Activated T-cell treated with anti-CD3 and anti-CD28 coated beads, Interleukin-2, amount 50 U/mL, for 72 hours (primary cell): ENCODE data around the gene ZNF582. TPM values are rescaled to one million over a fixed set of nuclear protein-coding genes. Genes with fewer than 3 reads are reported as not detected.
A peak's percentile ranks its signal among the peaks of the same experiment; 100 is the strongest.

Experiments
- ATAC-seq, 2 donors: fragments of 150-1000 bp; cut with Tn5 transposase; replicated peaks in 1 of 2; 2 replicates each; pipeline ENCODE4 v1.10.0; 2021; ENCODE audit warnings: moderate library complexity in 2 of 2, mild to moderate bottlenecking in 1 of 2
- DNase-seq, 2 donors: peaks; one replicate each; pipeline ENCODE4 v3.0.0; 2021 to 2022; ENCODE audit warnings: mixed read lengths in 1 of 2
- H3K27ac Mint-ChIP-seq: one replicate; pipeline ENCODE4 v1.8.0; 2022; ENCODE audit warnings: mild to moderate bottlenecking, moderate library complexity, mixed read lengths
- H3K27me3 Mint-ChIP-seq: one replicate; pipeline ENCODE4 v1.8.0; 2022; ENCODE audit warnings: low read depth, mixed read lengths
- H3K36me3 Mint-ChIP-seq, 2 donors: one replicate each; pipeline ENCODE4 v1.8.0; 2022; ENCODE audit warnings: mixed read lengths in 2 of 2, mild to moderate bottlenecking in 1 of 2; ENCODE audit not compliant: insufficient read depth in 2 of 2
- H3K4me1 Mint-ChIP-seq: one replicate; pipeline ENCODE4 v1.8.0; 2022; ENCODE audit warnings: low read depth, mixed read lengths
- H3K4me3 Mint-ChIP-seq, 2 donors: one replicate each; pipeline ENCODE4 v1.8.0; 2022; ENCODE audit warnings: mild to moderate bottlenecking in 2 of 2, mixed read lengths in 2 of 2, moderate library complexity in 2 of 2
- H3K9me3 Mint-ChIP-seq, 2 donors: one replicate each; pipeline ENCODE4 v1.8.0; 2022; ENCODE audit warnings: mixed read lengths in 2 of 2
- total RNA-seq, 2 donors: library from RNA; stranded (reverse); gene quantifications; one replicate each; pipeline ENCODE4 v1.2.3, GENCODE V29; 2022

ZNF582 gene
- total RNA-seq, result 1 to 10 TPM; 2.5 to 3.7 TPM

DNA sequence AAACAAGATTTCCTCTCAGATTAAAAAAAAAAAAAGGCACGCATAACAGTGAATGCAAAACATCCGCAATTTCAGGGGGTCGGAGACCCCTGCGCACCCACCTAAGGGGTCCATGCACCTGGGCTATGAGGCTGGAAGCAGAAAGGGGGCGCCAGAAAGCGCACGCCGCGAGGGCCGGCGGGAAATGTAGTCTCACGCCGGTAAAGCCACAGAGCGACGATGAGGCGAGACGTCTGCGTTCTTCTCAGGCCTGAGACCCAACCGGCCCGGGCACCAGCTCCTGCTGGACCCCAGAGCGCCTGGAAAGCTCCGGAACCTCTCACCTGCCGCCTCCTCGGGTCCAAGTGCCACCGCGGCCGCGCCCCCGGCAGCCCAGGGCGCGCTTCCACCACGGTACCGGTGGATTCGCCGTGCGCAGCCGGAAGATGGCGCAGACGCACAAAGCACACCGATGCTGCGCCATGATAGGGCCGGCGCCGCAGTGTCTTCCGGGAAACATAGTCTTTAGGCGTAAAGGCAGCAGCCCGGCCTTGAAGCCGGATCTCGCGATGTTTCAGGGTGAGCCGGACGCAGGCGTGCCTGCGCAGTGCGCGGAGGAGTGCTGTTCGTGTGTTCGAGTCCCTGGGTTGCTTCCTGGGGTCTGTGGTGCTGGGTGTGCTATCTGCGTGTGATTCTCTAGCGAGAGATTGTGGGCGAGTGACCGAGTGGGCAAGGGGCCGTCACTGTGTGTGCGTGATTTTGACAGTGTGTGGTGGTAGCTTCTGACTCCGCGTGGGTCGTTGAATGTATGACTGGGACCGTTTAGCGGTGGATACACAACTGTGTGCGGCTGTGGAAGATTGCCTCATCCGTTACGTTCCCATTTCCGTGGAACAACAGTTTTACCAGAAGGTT lies at the start of gene ZNF582:
Gene ZNF582 (minus strand): TSS at position 416 of the 894 bp plus-strand sequence. CDS start 1,782 bp downstream, outside the sequence.
- no peaks in the 10 kb centered on the region for H3K27me3 Mint-ChIP-seq
- ATAC-seq (peak; percentile 97 to 98), DNase-seq (peak; percentile 91 to 94)
- peaks cover 46 to 62% of the 10 kb centered on the region in 2 donors for H3K36me3 Mint-ChIP-seq
- peaks cover 25% of the 10 kb centered on the region for H3K4me1 Mint-ChIP-seq
- peaks cover 23% of the 10 kb centered on the region in 2 donors for H3K9me3 Mint-ChIP-seq
- peak within 1 kb of the TSS; percentile 92 to 98 for H3K4me3 Mint-ChIP-seq
- peak within 1 kb of the TSS; percentile 96 for H3K27ac Mint-ChIP-seq

- no peak overlapping the region for H3K4me3 Mint-ChIP-seq
- ATAC-seq, result no peak
- H3K27ac Mint-ChIP-seq, result no peak overlapping the region
- peaks cover 20 to 38% of the 10 kb centered on the region in 2 donors for H3K9me3 Mint-ChIP-seq
- no peaks in the 10 kb centered on the region for H3K27me3 Mint-ChIP-seq
- no peak for DNase-seq
- peaks cover 24 to 43% of the 10 kb centered on the region in 2 donors for H3K36me3 Mint-ChIP-seq
- no peaks in the 10 kb centered on the region for H3K4me1 Mint-ChIP-seq
These were observed 48.0 kb upstream of the ZNF582 start for GRCh38 chr19:56441206-56441792.

DNA sequence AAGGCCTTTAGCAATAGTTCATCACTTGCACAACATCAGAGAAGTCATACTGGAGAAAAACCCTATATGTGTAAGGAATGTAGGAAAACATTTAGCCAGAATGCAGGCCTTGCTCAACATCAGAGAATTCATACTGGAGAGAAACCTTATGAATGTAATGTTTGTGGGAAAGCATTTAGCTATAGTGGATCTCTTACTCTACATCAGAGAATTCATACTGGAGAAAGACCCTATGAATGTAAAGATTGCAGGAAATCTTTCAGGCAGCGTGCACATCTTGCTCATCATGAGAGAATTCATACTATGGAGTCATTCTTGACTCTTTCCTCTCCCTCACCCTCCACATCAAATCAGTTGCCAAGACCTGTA lies 30.6 kb upstream of the ZNF582 start:
- DNase-seq, result no peak
- no peak for ATAC-seq
- Mint-ChIP-seq H3K4me3 (no peak overlapping the region), H3K36me3 (peaks cover 36 to 73% of the 10 kb centered on the region in 2 donors), H3K27me3 (no peaks in the 10 kb centered on the region), H3K9me3 (peaks cover 30 to 39% of the 10 kb centered on the region in 2 donors), H3K27ac (no peak overlapping the region), H3K4me1 (no peaks in the 10 kb centered on the region)

- no peak overlapping the region for H3K4me3 Mint-ChIP-seq
- no peaks in the 10 kb centered on the region for H3K4me1 Mint-ChIP-seq
- no peaks in the 10 kb centered on the region for H3K27me3 Mint-ChIP-seq
- DNase-seq, result no peak
- no peak for ATAC-seq
- H3K27ac Mint-ChIP-seq, result no peak overlapping the region
- H3K36me3 Mint-ChIP-seq, result peaks cover 34 to 79% of the 10 kb centered on the region in 2 donors
- H3K9me3 Mint-ChIP-seq, result peaks cover 30 to 39% of the 10 kb centered on the region in 2 donors
These were observed 30.1 kb upstream of the ZNF582 start for GRCh38 chr19:56423276-56423984.

GRCh38 chr19:56405062-56405461 lies 11.7 kb upstream of the ZNF582 start:
- ATAC-seq, result peak in 1 of 2 donors; percentile 19
- H3K27ac Mint-ChIP-seq, result peak overlapping the region; percentile 14
- H3K4me1 Mint-ChIP-seq, result peaks cover 31% of the 10 kb centered on the region
- peaks cover 49 to 82% of the 10 kb centered on the region in 2 donors for H3K36me3 Mint-ChIP-seq
- no peaks in the 10 kb centered on the region for H3K27me3 Mint-ChIP-seq
- H3K9me3 Mint-ChIP-seq, result peaks cover 41% of the 10 kb centered on the region in 2 donors
- peak overlapping the region; percentile 76 to 81 for H3K4me3 Mint-ChIP-seq
- peak; percentile 21 to 22 for DNase-seq

DNA sequence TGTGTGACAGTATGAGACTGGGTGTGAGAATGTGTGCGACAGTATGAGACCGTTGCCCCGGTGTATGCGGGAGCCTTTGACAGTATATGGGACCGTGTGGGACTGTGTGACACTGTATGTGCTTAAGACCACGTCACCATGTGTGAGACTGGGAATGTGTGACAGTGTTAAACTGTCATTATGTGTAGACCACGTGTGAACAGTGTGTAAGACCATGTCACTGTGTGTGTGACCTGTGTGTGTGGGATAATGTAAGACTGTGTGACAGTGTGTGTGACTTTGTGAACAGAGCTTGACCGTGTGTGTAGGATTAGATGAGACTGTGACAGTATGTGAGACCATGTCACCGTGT lies 11.3 kb upstream of the ZNF582 start:
- Mint-ChIP-seq H3K4me3 (peak overlapping the region; percentile 76 to 81), H3K4me1 (peaks cover 31% of the 10 kb centered on the region), H3K27me3 (no peaks in the 10 kb centered on the region), H3K36me3 (peaks cover 47 to 80% of the 10 kb centered on the region in 2 donors), H3K9me3 (peaks cover 38 to 40% of the 10 kb centered on the region in 2 donors), H3K27ac (peak overlapping the region; percentile 14)
- peak in 1 of 2 donors; percentile 1 for DNase-seq
- peak; percentile 0 to 9 for ATAC-seq

DNA sequence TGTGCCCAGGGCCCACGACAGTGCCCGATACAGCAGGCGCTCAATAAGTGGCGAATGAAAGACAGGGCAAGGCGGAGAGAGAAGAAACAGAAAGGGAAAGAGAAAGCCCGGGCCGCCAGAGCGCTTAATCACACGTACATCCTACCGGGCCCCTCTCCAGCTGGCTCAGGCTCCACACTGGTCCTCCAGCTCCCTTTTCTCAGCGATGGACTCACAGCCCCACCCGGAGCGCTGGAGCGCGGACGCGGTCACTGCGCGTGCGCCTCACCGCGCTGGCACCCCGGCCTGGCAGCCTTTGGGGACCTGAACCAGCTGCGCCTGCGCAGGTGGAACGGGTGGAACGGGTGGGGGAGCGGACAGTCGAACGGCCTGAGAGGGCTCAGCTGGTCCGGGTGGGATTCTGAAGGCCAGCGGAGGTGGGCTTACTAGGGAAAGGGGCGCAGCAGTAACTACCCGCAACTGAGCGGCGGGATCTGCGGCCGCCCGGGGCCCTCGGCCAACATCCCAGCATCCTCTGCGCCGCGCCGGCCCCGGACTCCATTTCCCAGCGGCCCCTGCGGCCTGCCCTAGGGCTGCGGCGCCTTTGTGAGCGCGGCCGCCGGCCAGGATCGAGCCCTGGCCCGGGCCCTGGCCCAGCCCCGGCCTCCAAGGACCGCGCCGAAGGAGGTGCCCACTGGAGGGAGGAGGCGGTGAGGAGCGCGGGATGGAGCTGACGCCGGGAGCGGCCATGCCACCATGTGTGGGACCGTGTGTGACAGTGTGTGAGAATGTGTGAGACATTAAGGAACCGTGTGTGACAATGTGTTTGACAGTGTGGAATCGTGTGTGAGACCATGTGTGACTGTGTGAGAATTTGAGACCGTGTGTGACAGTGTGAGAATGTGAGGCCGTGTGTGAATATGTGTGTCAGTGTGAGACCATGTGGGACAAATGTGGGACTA lies 10.7 kb upstream of the ZNF582 start, which contains the start of gene ZNF583:
Gene ZNF583 (plus strand): TSS at position 569 of the 941 bp plus-strand sequence. CDS start 2,783 bp downstream, outside the sequence.
- peak within 1 kb of the TSS; percentile 99 for H3K27ac Mint-ChIP-seq
- ATAC-seq, result peak; percentile 88
- peaks cover 49 to 82% of the 10 kb centered on the region in 2 donors for H3K36me3 Mint-ChIP-seq
- peaks cover 39 to 42% of the 10 kb centered on the region in 2 donors for H3K9me3 Mint-ChIP-seq
- H3K27me3 Mint-ChIP-seq, result no peaks in the 10 kb centered on the region
- DNase-seq, result peak; percentile 92 to 93
- H3K4me3 Mint-ChIP-seq, result peak within 1 kb of the TSS; percentile 76 to 81
- H3K4me1 Mint-ChIP-seq, result peaks cover 31% of the 10 kb centered on the region

DNA sequence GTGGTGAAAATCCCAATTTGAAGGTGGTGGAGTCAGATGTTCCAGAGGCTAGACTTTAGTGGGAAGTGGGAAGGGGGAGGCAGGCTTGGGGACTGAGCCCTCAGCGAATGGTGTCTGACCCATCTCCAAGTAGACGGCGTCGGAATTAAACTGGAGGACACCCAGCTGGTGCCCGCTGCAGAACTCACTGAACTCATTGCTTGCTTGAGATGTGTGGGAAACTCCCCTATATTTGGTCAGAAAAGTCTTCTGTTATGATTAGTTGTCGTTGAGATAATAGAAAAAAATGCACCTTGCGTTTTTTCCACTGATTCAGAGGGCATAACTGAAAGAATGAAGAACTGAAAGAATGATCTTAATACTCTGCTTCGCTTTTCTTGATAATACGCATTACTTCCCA lies 9.9 kb upstream of the ZNF582 start:
- Mint-ChIP-seq H3K27me3 (no peaks in the 10 kb centered on the region), H3K4me3 (peak overlapping the region; percentile 76 to 81), H3K9me3 (peaks cover 35 to 38% of the 10 kb centered on the region in 2 donors), H3K4me1 (peaks cover 31% of the 10 kb centered on the region), H3K27ac (peak overlapping the region; percentile 99), H3K36me3 (peaks cover 46 to 81% of the 10 kb centered on the region in 2 donors)
- peak; percentile 10 to 29 for DNase-seq
- peak; percentile 10 to 34 for ATAC-seq

DNA sequence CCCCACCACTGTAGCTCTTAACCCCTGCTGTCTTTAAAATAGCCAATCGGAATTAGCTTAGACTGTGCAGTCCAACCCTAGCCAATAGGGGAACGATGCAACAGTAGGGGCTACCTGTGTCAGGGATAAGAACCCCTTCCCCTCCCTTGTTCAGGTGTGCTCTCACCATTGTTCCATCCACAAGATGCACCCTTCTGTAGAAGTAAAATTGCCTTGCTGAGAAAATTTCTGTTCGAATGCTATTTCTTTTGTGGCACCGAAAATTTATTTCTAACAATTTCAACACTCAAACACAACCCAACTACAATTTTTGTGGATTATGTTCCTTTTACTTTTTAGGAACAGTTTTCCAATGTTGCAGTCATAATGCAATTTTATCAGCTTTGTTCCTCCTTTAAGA lies 7.2 kb upstream of the ZNF582 start:
- no peak for DNase-seq
- H3K27ac Mint-ChIP-seq, result no peak overlapping the region
- H3K4me3 Mint-ChIP-seq, result no peak overlapping the region
- peaks cover 44 to 70% of the 10 kb centered on the region in 2 donors for H3K36me3 Mint-ChIP-seq
- no peak for ATAC-seq
- peaks cover 30% of the 10 kb centered on the region for H3K4me1 Mint-ChIP-seq
- H3K9me3 Mint-ChIP-seq, result peaks cover 30 to 40% of the 10 kb centered on the region in 2 donors
- no peaks in the 10 kb centered on the region for H3K27me3 Mint-ChIP-seq

DNA sequence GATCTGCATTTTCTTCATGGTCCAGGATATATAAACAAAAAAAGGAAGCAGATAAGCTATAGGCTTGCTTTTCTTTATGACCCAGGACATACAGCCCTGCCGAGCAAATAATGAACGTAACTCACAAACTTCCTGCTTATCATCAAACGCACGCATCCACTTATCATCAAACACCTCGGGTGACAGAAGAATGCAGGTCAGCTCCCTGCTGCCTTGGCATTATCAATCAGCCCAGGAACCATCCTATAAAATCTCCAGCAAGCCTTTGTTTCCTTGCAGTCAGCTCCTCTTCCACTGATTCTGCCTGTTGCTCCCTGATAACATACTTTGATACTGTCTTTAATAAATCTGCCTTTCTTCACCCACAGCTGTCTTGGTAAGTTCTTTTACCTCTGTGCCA lies 5.5 kb upstream of the ZNF582 start:
- H3K4me3 Mint-ChIP-seq, result no peak overlapping the region
- H3K9me3 Mint-ChIP-seq, result peaks cover 24 to 29% of the 10 kb centered on the region in 2 donors
- H3K36me3 Mint-ChIP-seq, result peaks cover 41 to 73% of the 10 kb centered on the region in 2 donors
- no peak for ATAC-seq
- no peaks in the 10 kb centered on the region for H3K27me3 Mint-ChIP-seq
- H3K4me1 Mint-ChIP-seq, result peaks cover 27% of the 10 kb centered on the region
- H3K27ac Mint-ChIP-seq, result no peak overlapping the region
- DNase-seq, result no peak

- no peak overlapping the region for H3K27ac Mint-ChIP-seq
- no peak for ATAC-seq
- DNase-seq, result no peak
- no peaks in the 10 kb centered on the region for H3K27me3 Mint-ChIP-seq
- no peak overlapping the region for H3K4me3 Mint-ChIP-seq
- H3K4me1 Mint-ChIP-seq, result no peaks in the 10 kb centered on the region
- H3K9me3 Mint-ChIP-seq, result peaks cover 27 to 31% of the 10 kb centered on the region in 2 donors
- H3K36me3 Mint-ChIP-seq, result peaks cover 32 to 55% of the 10 kb centered on the region in 2 donors
These were observed 9.3 kb downstream of the ZNF582 start for GRCh38 chr19:56383826-56384605.
